HepG2 (cell line): ENCODE data around the gene PIBF1.

ENCODE experiments used
- IRF1 ChIP-seq: sonication (generic); formaldehyde crosslinking; IDR thresholded peaks from 2 replicates; pipeline ENCODE4 v1.4.0; 2020; ENCODE audit warnings: low read depth, mild to moderate bottlenecking, missing genetic modification reagents
- KDM4B ChIP-seq: sonication (generic); formaldehyde crosslinking; IDR thresholded peaks from 2 replicates; pipeline ENCODE4 v1.4.0; 2020; ENCODE audit warnings: missing genetic modification reagents
- MXD1 ChIP-seq: sonication (generic); formaldehyde crosslinking; IDR thresholded peaks from 2 replicates; pipeline ENCODE4 v1.4.0; 2020; ENCODE audit warnings: mild to moderate bottlenecking, missing genetic modification reagents
- PAX8 ChIP-seq: sonication (generic); formaldehyde crosslinking; IDR thresholded peaks from 2 replicates; pipeline ENCODE4 v1.8.0; 2022; ENCODE audit warnings: mild to moderate bottlenecking, missing genetic modification reagents, borderline replicate concordance
- POLR2A ChIP-seq, 2 experiments: IDR thresholded peaks; 2 replicates each; pipeline ENCODE4 v1.6.1; 2011; ENCODE audit warnings: low read depth in 2 of 2, low read length in 2 of 2, mild to moderate bottlenecking in 1 of 2, moderate library complexity in 1 of 2; ENCODE audit not compliant: insufficient read depth in 1 of 2
- SMC3 ChIP-seq: IDR thresholded peaks from 2 replicates; pipeline ENCODE4 v1.6.1; 2011; ENCODE audit warnings: low read length, improper control_type of control experiment
- ZNF326 ChIP-seq: sonication (generic); formaldehyde crosslinking; IDR thresholded peaks from 2 replicates; pipeline ENCODE4 v1.4.0; 2020; ENCODE audit warnings: missing genetic modification reagents, borderline replicate concordance
- ZNF546 ChIP-seq: sonication (generic); formaldehyde crosslinking; conservative IDR thresholded peaks from 2 replicates; pipeline ENCODE4 v1.8.1; 2023; ENCODE audit warnings: mild to moderate bottlenecking, missing genetic modification reagents
- ZNF777 ChIP-seq: sonication (generic); formaldehyde crosslinking; IDR thresholded peaks from 2 replicates; pipeline ENCODE4 v1.4.0; 2020; ENCODE audit warnings: missing genetic modification reagents
- ZSCAN21 ChIP-seq: sonication (generic); formaldehyde crosslinking; IDR thresholded peaks from 2 replicates; pipeline ENCODE4 v1.8.0; 2022; ENCODE audit warnings: mild to moderate bottlenecking, missing genetic modification reagents, moderate library complexity, borderline replicate concordance
- TF ChIP-seq, protein P1 (sequence below): sonication (generic); formaldehyde crosslinking; IDR thresholded peaks from 2 replicates; pipeline ENCODE4 v1.5.0; 2020; ENCODE audit warnings: mild to moderate bottlenecking, missing genetic modification reagents, moderate library complexity
- TF ChIP-seq, protein P2 (sequence below): sonication (generic); formaldehyde crosslinking; IDR thresholded peaks from 2 replicates; pipeline ENCODE4 v1.5.1; 2020; ENCODE audit warnings: mild to moderate bottlenecking, moderate library complexity, missing genetic modification reagents
- TF ChIP-seq, protein P3 (sequence below): sonication (generic); formaldehyde crosslinking; IDR thresholded peaks from 2 replicates; pipeline ENCODE4 v1.8.0; 2022; ENCODE audit warnings: low read depth, missing genetic modification reagents

GRCh38 chr13:73011751-73012150, 229.8 kb downstream of the PIBF1 start:
- TF ChIP-seq IRF1 (CRISPR knock-in tag) = no peak
- TF ChIP-seq PAX8 (CRISPR knock-in tag) = no peak
- TF ChIP-seq, protein P1, sequence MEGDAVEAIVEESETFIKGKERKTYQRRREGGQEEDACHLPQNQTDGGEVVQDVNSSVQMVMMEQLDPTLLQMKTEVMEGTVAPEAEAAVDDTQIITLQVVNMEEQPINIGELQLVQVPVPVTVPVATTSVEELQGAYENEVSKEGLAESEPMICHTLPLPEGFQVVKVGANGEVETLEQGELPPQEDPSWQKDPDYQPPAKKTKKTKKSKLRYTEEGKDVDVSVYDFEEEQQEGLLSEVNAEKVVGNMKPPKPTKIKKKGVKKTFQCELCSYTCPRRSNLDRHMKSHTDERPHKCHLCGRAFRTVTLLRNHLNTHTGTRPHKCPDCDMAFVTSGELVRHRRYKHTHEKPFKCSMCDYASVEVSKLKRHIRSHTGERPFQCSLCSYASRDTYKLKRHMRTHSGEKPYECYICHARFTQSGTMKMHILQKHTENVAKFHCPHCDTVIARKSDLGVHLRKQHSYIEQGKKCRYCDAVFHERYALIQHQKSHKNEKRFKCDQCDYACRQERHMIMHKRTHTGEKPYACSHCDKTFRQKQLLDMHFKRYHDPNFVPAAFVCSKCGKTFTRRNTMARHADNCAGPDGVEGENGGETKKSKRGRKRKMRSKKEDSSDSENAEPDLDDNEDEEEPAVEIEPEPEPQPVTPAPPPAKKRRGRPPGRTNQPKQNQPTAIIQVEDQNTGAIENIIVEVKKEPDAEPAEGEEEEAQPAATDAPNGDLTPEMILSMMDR (CRISPR knock-in tag) = no peak
- TF ChIP-seq SMC3 = no peak
- TF ChIP-seq KDM4B (CRISPR knock-in tag) = no peak
- TF ChIP-seq, protein P2, sequence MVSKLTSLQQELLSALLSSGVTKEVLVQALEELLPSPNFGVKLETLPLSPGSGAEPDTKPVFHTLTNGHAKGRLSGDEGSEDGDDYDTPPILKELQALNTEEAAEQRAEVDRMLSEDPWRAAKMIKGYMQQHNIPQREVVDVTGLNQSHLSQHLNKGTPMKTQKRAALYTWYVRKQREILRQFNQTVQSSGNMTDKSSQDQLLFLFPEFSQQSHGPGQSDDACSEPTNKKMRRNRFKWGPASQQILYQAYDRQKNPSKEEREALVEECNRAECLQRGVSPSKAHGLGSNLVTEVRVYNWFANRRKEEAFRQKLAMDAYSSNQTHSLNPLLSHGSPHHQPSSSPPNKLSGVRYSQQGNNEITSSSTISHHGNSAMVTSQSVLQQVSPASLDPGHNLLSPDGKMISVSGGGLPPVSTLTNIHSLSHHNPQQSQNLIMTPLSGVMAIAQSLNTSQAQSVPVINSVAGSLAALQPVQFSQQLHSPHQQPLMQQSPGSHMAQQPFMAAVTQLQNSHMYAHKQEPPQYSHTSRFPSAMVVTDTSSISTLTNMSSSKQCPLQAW (CRISPR knock-in tag) = no peak
- TF ChIP-seq ZNF777 (CRISPR knock-in tag) = no peak
- TF ChIP-seq, protein P3, sequence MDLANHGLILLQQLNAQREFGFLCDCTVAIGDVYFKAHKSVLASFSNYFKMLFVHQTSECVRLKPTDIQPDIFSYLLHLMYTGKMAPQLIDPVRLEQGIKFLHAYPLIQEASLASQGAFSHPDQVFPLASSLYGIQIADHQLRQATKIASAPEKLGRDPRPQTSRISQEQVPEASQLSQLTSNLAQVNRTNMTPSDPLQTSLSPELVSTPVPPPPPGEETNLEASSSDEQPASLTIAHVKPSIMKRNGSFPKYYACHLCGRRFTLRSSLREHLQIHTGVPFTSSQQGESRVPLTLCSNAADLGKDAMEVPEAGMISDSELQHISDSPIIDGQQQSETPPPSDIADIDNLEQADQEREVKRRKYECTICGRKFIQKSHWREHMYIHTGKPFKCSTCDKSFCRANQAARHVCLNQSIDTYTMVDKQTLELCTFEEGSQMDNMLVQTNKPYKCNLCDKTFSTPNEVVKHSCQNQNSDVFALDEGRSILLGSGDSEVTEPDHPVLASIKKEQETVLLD = no peak
- no peak for TF ChIP-seq ZNF546 (CRISPR knock-in tag)
- TF ChIP-seq MXD1 = no peak
- TF ChIP-seq ZNF326 (CRISPR knock-in tag) = no peak
- no peak for TF ChIP-seq POLR2A (IDR thresholded peaks at IDR 0.05; ENCODE audit: insufficient read depth in 1 of 2, low read depth in 2 of 2, low read length in 2 of 2)
- TF ChIP-seq ZSCAN21 (CRISPR knock-in tag) = no peak
